Keratinocyte (primary cell): ENCODE results near the gene ANO7.

Experiments
- CTCF ChIP-seq, 3 experiments: IDR thresholded peaks in 1 of 3; conservative IDR thresholded peaks in 1 of 3; optimal IDR thresholded peaks in 1 of 3; 2 replicates in 2 of 3; 3 replicates in 1 of 3; pipeline versions ENCODE3 to v1.5.1; 2011; ENCODE audit warnings: low read length in 3 of 3, mild to moderate bottlenecking in 3 of 3, moderate library complexity in 2 of 3, control low read depth in 1 of 3, inconsistent platforms in 1 of 3; ENCODE audit not compliant: insufficient read depth in 2 of 3; ENCODE audit errors: extremely low read depth in 1 of 3
- EZH2 ChIP-seq: IDR thresholded peaks from one replicate; pipeline ENCODE4 v1.6.1; 2012; ENCODE audit warnings: inconsistent platforms, mild to moderate bottlenecking, low read length, moderate library complexity

DNA sequence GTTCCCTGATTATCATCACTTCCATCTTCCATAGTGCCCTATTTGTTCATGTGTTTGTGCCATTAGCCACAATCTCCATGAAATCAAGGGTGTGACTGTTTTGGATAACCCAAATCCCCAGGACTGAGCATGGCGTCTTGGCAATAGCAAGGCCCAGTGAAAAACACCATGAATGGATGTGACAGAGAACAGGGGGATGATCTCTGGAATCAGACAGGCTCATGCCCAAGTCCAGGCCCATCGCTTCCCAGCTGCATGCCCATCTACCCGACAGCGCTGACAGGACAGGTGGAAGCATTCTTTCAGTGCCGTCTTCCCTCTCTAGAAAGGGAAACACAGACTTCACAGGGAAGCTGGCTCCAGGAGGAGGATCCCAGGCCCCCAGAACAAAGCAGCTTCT is 77.0 kb downstream of the ANO7 start:
- TF ChIP-seq CTCF (optimal IDR thresholded peaks at IDR 0.05 in 1 of 3, IDR thresholded peaks at IDR 0.05 in 1 of 3, conservative IDR thresholded peaks at IDR 0.05 in 1 of 3; ENCODE audit: extremely low read depth in 1 of 3, insufficient read depth in 2 of 3, low read length in 3 of 3) (no peak), EZH2 (no peak)
